GM19043 (cell line): ENCODE measurements around the gene RPP21.

Source experiments
- ATAC-seq: cut with Tn5 transposase; IDR thresholded peaks from one replicate; pipeline ENCODE4 v1.9.1; 2021; ENCODE audit warnings: low read depth; ENCODE audit not compliant: unreplicated experiment

The RPP21 gene

DNA sequence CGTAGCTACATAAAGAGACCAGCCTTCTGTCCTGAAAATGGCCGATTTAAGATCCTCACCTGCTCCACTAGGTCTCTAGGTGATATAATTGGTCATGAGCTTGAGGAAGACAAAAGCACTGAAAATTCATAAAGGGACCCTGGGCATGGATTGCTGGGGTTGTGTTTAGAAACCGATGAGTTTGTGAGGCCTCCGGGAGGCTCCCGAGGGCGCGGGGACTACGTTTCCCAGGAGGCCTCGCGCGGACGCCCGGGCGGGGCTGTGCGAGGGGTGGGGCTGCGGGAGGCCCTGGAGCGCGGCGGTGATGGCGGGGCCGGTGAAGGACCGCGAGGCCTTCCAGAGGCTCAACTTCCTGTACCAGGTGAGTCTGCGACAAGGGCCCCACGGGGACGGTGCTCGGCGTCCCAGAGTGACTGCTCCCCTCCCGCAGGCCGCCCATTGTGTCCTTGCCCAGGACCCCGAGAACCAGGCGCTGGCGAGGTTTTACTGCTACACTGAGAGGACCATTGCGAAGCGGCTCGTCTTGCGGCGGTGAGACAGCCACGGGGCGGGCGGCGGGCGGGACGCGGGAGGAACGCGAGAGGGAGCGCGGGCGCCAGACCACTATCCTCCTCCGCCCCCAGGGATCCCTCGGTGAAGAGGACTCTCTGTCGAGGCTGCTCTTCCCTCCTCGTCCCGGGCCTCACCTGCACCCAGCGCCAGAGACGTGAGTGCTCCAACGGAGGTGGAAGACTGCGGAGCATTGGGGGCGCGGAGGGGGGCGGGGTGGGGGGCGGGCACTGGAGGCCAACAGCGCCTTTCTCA is at the start of gene RPP21:
Gene RPP21 (plus strand): TSS at position 289 of the 804 bp plus-strand sequence. CDS start 16 bp downstream, at position 305.
- peak; percentile 91 for ATAC-seq

DNA sequence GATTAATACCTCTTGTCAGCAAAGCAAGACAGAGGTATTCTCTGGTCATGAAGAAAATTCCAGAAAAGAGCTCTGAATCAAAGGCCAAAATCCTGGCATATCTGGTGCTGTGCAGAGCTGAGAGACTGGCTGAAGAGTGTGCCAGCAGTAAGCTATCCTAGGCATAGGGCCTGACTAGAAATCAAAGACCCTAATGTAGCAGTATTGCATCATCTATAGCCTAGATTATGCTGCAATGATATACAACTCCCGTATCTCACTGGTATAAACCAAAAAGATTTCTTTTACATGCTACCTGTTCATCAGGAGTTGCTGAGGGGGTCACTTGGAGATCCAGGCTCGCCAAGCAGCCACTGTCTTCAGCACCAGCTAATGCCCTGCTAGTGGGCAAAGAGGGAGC is 49.1 kb upstream of the RPP21 start:
- no peak for ATAC-seq

DNA sequence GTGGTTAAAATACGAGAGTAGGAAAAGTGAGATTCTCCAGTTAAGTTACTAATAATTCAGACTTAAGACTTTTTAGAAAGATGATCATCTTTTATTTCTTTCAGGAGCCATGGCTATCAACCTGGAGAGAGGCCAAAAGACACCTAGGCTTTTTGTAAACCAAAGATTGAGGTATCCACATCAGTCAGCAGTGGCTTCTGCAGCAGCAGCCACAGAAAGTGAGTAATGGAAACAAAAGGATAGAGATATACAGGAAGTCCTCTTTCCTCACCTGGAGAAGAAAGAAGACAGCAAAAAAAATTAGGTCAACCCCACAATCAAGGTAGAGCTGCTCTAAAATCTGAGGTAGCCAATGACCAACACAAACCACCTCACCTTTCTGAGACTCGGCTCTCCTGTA is 41.0 kb upstream of the RPP21 start:
- ATAC-seq: no peak

DNA sequence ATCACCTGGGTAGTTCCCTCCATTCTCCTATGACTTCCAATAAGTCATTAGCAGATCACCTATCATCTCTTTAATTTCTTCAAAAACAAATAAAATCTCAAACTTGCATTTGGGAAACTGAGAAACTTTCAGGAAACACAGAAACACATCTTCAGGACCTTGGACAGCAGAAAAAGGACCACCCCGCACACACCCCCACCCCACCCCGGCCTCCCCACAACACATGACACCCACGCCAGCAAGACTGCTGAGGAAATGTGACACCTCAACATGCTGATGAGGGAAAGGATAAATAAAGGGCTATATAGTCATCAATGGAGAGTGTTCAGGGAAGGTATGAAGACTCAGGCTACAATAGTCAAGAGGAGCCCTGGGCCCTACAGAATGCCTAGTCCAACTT is 33.9 kb upstream of the RPP21 start:
- no peak for ATAC-seq

DNA sequence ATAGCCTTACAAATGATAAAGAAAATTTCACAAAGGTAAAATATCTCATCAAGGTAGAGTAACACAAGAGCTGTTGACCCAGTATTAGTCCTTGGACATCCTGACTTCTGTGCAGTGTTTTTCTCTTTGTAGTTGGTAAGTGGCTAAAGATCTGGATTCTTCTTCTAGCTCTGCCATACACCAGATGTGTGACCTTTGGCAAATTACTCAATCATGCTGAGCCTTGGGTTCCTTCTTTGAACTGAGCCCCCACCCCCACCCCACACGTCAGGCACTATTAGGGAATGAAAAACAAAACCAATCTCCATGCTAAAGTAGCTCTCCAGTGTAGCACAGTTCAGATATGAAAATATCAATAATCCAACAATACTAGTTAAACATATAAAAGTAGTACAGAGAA is 33.3 kb upstream of the RPP21 start:
- no peak for ATAC-seq

DNA sequence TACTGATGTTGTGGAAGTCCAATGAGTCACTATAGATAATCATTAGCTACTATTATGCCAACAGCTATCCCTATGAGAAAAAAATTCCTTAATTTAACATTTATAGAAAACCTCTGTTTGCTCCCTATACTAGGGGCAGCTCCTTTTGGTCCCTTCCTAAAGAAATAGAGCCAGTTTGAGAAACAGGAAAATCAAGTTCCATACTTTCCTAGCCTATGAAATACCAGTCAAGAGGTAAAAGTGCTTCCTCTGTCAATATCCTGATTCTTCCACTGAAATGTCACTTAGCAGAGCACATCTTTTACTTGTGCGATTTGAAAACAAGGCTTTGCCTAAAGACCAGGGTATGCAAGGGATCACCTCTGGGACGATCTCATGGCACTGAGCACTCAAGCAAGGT is 32.7 kb upstream of the RPP21 start:
- ATAC-seq: no peak

DNA sequence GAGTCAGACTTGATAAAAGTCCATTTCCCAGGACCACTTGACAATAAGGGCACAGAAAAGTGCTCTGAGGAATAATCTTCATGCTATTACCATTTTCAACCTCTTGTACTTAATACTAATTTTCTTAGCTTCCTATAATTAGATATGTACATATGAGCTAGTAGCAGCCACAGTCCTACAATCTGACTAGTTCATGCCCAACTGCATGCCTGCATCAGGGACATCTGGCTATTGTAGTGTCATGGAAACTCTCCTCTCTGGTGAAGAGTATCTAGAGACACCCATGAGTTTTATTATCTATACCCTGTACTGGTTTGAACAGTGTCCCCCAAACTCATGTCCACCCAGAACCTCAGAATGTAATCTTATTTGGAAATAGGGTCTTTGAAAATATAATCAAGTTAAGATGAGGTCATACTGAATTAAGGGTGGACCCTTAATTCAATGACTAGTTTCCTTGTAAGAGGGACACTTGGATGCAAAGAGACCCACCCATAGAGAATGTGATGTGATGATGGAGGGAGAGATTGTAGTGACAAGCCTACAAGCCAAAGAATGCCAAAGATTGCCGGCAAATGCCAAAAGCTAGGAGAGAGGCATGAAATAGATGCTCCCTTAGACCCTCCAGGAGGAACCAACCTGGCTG is 32.2 kb upstream of the RPP21 start:
- ATAC-seq: no peak

DNA sequence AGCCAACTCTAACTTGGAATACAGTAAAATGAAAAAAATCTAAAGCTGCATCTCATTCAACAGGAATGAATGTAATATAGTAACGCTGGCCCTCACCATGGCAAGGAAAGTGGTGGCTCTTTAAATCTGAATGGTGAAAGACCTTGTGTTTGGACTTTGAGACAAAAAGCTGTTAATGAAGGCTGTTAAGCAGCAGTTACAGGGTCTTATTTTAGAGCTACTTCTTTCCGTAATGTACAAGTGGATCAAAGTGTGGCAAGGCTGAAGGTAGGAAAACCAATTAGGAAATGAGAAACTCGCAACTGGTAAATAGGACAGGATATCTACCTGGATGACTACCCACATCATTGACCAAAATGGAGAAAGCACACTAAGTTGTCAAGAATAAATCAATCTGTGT is 29.8 kb upstream of the RPP21 start:
- no peak for ATAC-seq

DNA sequence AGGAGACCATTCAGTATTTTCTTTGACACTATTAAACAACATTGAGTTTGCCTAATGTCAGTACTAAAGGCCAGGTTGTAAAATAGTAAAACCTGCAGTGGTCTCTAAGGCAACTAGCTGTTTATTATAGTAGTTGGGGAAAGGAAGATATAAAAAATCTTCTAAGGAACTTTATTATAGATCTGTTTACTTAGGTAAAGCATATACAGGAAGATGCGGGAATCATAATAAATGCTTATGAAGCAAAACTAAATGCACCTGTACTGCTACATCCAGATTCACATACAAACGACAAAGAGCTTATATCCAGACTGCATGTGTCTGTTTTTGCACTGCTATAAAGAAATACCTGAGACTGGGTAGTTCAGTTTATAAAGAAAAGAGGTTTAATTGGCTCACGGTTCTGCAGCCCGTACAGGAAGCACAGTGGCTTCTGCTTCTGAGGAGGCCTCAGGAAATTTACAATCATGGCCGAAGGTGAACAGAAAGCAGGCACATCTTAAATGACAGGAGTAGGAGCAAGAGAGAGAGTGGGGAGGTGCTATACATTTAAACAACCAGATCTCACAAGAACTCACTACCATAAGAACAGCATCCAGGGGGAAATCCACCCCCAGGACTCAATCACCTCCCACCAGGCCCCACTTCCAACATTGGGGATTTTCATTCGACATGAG is 26.9 kb upstream of the RPP21 start:
- no peak for ATAC-seq

DNA sequence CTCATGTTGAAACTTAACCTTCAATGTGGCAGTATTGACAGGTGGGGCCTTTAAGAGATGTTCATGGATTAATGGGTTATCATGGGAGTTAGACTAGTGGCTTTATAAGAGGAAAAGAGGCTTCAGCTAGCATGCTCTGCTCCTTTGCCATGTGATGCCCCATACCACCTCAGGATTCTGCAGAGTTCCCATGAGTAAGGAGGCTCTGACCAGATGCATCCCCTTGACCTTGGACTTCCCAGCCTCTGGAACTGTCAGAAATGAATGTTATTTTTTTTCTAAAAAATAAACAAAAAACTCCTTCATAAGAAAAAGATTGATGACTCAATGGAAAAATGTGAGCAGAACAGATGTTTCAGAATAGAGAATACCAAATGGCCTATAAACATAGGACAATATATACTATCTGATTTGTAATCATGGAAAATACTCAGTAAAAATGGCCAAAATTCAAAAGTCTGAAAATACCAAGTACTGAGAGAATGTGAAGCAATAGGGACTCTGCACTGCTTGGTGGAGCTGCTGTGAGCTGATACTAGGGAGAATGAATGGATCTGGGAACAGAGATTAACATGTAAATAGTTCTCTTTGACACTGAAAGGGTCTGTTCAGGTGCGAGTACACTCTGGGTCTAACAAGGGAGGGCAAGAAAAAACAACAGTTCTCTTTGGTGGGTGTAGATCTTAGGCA is 25.7 kb upstream of the RPP21 start:
- no peak for ATAC-seq

DNA sequence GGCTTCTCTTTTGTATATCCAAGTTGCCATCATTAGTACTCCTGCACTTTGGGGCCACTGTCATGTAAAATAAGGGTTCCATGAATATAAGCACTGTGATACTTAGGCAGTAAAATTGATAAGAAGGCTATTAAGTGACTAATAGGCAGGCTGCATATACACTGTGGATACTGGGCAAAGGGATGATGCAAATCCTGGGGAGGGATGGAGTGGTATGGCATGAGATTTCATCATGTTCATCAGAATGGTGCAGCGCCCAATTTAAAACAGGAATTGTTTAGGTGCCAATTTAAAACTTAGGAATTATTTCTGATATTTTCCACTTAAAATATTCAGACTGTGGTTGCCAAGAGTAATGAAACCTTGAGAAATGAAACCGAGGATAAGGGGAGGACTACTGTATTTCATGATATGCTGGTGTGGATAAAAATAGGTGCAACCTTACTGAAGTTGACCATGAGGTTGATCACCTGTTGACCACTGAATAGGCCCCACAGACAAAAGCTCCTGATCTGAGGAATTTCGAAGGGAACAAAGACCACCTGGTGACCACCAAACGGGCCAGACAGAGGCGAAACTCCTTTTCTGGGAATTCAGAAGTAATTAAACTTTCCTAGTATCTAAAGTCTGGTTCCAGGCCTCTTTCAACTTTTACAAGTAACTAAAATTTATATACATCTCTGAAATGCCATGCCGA is 23.1 kb upstream of the RPP21 start:
- no peak for ATAC-seq

DNA sequence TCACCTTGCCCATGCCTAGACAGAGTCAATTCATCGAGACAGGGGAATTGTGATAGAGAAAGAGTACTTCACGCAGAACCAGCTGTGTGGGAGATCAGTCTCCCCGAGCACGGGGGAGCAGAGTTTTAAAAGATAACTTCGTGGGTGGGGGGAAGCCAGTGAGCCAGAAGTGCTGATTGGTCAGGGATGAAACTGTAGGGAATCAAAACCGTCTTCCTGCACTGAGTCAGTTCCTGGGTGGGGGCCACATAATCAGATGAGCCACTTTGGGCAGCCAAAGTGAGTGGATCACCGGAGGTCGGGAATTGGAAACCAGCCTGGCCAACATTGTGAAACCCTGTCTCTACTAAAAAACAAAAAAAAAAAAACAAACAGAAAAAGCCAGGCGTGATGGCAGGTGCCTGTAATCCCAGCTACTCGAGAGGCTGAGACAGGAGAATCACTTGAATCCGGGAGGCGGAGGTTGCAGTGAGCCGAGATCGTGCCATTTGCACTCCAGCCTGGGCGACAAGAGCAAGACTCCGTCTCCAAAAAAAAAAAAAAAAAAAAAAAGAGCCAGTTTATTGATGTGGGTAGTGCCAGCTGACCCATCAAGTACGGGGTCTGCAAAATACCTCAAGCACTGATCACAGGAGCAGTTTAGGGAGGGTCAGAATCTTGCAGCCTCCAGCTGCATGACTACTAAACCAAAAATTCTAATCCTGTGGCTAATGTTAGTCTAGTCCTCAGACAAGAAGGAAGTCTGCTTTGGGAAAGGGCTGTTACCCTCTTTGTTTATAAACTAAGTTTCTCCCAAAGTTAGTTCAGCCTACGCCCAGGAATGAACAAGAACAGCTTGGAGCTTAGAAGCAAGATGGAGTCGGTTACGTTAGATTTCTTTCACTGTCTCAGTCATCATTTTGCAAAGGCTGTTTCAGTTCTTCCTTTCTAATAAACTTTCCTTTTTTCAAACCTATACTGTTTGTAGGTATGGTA is 22.1 kb upstream of the RPP21 start:
- ATAC-seq: no peak

DNA sequence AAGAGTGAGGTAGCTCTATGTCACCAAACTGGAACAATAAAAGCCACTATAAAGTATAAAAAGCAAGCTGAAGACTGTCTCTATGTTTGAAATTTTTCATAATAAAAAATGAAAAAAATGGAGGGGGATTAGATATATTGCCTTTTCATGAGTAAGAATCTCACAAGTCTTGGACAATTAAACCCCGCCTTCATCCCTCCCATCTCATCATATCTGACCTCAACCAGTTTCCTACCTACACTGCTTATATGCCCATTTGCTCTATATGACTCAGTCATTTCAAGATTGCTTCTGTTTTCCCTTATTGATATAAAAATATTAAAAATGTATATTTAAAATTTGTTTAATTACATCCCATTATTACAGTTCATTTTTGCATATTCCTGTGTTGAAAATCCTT is 21.1 kb upstream of the RPP21 start:
- ATAC-seq: no peak

DNA sequence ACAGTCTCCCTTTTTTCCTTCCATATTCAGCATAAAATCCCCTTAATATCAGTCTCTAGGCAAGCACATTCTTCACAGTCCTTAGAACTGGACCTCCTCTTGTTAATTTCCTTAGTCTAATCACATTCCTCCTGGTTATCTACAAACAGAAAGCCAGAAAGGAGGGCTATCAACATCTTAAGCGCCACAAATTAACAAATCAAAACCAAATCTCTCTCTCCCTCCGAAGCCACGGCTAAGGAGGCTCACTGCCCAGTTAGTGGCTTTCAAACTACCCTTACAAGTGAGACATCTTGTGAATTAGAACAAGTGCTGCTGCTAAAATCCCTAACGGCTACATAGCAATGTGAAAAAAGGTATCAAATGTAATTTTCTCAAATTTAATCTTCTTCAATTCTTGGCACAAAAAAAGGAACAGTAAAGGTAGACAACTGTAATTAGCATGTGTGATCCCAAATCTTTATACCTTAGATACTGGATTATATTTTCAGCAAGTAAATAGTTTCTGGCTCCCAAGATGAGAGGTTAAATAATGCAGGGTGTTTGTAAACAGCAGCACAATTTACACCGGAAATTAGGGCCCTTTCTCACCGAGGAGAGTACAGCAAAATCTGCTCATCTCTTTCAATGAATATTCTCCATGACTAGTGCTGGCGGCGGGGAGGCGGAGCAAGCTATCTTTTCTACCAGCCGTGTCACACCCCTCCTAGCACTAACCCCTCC is 19.6 kb upstream of the RPP21 start:
- ATAC-seq: peak; percentile 55

DNA sequence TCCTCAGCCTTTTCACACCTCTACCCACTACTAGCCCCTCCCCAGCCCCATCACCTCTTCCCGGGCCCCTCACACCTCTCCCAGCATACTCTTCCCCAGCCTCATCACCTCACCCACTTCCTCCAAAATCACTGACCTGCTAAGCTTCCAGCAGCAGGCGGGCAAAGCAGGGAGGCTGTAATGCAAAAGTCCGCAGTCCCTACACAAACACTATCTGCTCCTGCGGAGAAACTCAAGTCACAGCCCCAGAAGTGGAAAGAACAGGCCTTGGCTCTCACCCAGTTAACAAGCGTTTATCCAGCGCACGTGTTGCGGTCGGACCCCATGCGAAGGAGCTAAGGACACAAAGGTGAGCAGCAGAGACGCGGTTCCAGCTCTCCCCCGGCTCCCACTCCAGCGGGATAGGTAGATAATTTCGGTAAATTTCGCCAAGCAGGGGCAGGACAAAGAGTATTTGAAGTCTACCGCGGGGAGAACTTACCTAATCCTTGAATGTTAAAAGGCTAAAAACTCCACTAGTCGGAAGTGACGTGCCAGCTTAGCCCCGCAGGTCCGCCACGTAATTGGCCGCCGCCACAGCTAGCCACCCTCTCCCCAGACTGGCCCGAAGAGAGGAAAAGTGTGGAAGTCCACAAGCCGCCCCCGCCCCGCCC is 19.0 kb upstream of the RPP21 start:
- ATAC-seq: peak; percentile 38

DNA sequence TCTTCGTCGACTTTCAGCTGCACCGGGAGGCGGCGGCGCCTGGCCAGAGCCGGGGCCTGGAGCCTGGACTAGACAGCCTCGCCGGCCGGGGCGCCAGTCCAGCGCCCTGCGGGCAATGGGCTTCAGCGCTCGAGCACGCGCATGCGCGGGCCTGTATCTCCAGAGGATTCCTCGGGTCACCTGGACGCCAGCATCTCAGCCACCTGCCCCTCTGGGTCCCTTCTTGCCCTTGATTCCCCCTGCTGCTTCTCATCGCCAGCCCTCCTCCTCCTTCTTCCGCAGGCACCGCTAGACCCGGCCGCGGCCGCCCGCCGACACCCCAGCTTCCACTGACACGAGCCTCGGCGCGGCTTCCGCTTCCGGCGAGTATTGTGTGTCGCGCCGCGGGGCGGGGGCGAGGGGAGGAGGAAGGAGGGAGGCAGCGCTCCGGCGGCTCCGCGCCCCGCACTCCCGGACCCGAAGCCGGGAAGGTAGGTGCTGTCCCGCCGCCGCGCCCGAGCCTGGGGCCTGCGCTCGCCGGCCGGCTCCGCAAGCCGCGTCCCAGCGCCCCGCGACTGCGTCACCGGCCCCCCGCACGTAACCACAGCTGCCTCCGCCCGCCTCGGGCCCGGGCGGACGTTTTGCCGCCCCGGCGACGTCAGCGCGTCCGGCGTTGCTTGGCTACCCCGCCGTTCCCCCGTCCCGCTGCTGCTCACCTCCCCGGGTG is 18.3 kb upstream of the RPP21 start, which contains the start of gene TRIM39:
Gene TRIM39 (plus strand): TSS at position 402 of the 706 bp plus-strand sequence. CDS start 2,391 bp downstream, outside the sequence.
- peak; percentile 45 for ATAC-seq

DNA sequence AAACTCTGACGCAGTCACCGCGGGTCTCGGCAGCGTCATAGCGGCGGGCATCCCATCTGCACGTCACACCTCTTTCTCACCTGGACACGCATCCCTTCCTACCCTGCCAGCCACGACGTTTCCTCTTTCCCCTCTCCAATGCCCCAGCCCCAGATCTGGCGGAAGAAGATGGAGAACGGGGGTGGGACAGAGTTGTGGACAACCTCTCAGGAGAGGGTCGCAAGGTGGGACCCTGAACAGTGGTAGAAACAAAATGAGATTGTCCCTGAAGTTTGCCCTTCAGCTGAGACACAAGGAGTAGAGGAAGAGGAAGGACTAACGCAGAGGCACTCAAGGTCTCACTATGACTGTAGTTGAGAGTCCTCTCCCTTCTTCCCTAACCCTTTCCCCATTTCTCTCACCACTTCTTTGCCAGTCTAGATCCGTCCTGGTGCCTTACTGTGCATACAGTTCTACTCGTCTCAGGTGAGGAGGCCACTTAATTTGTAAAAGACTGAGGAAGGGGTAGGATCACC is 17.7 kb upstream of the RPP21 start:
- ATAC-seq: no peak
